GM12891 (cell line): ENCODE results near the gene IRF4.
A peak's percentile ranks its signal among the peaks of the same experiment; 100 is the strongest.

Experiments used
- DNase-seq: peaks from one replicate; pipeline ENCODE4 v3.0.0; 2011; ENCODE audit warnings: low spot score; ENCODE audit not compliant: insufficient read length
- FAIRE-seq: peaks from 2 replicates; lab custom pipeline; 2011; peaks lifted over from hg19 to GRCh38; lab: Jason Lieb, UNC
- PAX5 ChIP-seq: IDR thresholded peaks from 2 replicates; pipeline ENCODE4 v1.6.1; 2011; ENCODE audit warnings: low read length, moderate library complexity, mild to moderate bottlenecking; ENCODE audit not compliant: insufficient read depth, severe bottlenecking
- POLR2A ChIP-seq: IDR thresholded peaks from 2 replicates; pipeline ENCODE4 v1.6.1; 2011; ENCODE audit warnings: low read depth, low read length, control low read depth
- POLR2AphosphoS5 ChIP-seq: IDR thresholded peaks from 2 replicates; pipeline ENCODE4 v1.6.1; 2011; ENCODE audit warnings: low read depth, low read length, control low read depth
- POU2F2 ChIP-seq: IDR thresholded peaks from 2 replicates; pipeline ENCODE4 v1.6.1; 2011; ENCODE audit warnings: low read depth, mild to moderate bottlenecking, control low read depth, low read length, moderate library complexity
- SPI1 ChIP-seq: IDR thresholded peaks from 2 replicates; pipeline ENCODE4 v1.6.1; 2011; ENCODE audit warnings: low read depth, low read length, control low read depth
- TAF1 ChIP-seq: IDR thresholded peaks from 2 replicates; pipeline ENCODE4 v1.6.1; 2011; ENCODE audit warnings: low read depth, low read length, control low read depth

IRF4 gene

DNA sequence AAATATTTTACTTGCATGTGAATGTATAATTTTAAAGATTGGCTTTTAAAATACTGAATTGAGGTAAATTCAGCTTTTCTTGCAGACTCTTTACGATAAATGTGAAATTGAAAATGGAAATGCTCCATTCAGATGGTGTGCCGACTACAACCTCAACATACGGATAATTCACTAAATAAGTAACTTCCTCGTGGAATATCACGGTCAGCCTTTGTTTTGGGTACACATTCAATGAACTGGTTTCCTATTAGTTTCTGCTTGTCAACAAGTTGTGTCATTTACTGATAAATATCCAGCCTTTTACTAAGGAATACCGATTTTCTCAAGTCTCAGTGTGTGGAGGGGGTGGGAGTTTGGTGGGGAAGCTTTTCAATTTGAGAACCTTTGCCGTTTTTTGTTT, 2.4 kb upstream of the IRF4 start:
- FAIRE-seq (no peak), DNase-seq (no peak)
- TF ChIP-seq POLR2A, result no peak
- no peak for TF ChIP-seq POLR2AphosphoS5

DNA sequence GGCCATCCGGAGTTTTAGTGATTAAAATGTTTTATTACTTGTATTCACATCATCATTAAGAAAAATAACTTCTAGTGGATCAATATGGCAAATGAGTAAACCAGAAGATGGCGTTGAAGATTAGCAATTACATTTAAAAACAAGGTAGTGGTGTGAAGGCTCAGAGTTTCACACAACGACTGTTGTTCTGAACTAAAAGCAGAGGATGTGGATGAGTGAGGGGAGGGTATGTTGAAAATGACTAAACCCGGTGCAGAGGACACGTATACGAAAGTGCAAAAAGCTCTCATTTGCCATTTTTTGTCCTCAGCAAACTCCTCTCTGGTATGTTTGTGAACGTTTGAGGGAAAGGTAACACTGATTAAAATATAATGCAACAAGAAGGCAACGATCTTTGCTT, 1.9 kb upstream of the IRF4 start:
- FAIRE-seq, result peak; percentile 95
- no peak for TF ChIP-seq TAF1
- TF ChIP-seq POU2F2, result 0 out of 2 replicates have a peak, but pooled peaks have one; percentile 60
- 0 out of 2 replicates have a peak, but pooled peaks have one; percentile 15 for TF ChIP-seq SPI1
- TF ChIP-seq POLR2AphosphoS5, result 0 out of 2 replicates have a peak, but pooled peaks have one; percentile 72
- peak; percentile 69; the same call in 1 of the 2 replicates for TF ChIP-seq POLR2A
- TF ChIP-seq PAX5, result no peak
- no peak for DNase-seq

DNA sequence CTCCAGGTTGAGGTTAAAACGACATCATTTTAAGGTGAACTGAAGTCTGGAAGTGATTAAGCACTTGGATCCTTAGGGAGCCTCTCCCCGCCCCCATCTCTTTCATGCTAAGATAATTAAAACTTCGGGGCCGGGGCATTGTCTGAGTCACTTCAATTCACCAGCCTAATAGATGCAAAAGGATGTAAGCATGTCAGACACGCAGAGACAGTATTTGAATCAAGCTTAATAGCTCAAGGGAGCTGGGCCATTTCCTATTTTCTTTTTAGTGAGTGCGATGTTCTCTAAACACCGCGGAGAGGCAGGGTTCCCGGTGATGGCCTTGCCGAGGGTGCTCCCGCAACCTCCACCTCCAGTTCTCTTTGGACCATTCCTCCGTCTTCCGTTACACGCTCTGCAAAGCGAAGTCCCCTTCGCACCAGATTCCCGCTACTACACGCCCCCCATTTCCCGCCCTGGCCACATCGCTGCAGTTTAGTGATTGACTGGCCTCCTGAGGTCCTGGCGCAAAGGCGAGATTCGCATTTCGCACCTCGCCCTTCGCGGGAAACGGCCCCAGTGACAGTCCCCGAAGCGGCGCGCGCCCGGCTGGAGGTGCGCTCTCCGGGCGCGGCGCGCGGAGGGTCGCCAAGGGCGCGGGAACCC, 516 bp upstream of the IRF4 start:
- no peak for FAIRE-seq
- DNase-seq, result no peak
- TF ChIP-seq PAX5, result no peak
- no peak for TF ChIP-seq TAF1
- no peak for TF ChIP-seq POLR2A
- TF ChIP-seq POLR2AphosphoS5, result no peak; the same call in 1 of the 2 replicates
- 0 out of 2 replicates have a peak, but pooled peaks have one; percentile 17 for TF ChIP-seq SPI1
- no peak for TF ChIP-seq POU2F2

DNA sequence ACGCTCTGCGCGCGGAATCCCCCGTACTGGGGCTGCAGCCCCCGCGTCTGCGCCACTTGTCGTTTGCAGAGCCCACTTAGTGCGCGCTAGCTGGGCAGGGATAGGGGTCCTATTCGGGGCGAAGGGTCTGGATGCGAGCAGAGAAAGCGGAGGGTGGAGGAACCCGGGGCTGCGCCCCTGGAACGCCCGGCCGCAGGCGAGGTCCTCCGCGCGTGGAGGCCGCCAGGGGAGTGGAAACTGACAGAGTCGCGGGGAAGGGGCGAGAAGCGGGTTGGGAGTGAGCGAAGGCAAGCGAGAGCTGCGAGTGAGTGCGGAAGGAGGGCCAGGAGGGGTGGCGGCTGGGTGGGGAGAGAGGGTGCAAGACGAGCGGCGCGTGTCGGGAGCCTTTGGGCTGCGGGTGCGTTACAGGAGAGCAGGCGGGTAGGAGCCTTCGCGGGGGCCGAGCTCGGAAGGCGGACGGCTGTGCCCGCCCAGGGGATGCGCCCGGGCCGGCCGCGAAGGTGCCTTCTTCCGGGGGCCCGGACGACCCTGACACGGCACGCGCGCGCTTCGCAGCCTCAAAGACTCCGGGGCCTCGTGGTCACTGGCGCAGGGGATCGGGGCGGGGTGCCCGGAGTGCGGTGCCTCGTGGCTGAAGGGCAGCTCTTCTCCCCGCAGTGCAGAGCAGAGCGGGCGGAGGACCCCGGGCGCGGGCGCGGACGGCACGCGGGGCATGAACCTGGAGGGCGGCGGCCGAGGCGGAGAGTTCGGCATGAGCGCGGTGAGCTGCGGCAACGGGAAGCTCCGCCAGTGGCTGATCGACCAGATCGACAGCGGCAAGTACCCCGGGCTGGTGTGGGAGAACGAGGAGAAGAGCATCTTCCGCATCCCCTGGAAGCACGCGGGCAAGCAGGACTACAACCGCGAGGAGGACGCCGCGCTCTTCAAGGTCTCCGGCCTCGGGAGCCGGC, 1.2 kb downstream of the IRF4 start:
- TF ChIP-seq POU2F2 (no peak), POLR2AphosphoS5 (peak; percentile 50; the same call in 1 of the 2 replicates), SPI1 (no peak), TAF1 (no peak), PAX5 (no peak), POLR2A (peak; percentile 62; the same call in 1 of the 2 replicates)
- FAIRE-seq, result peak; percentile 79
- DNase-seq, result no peak

DNA sequence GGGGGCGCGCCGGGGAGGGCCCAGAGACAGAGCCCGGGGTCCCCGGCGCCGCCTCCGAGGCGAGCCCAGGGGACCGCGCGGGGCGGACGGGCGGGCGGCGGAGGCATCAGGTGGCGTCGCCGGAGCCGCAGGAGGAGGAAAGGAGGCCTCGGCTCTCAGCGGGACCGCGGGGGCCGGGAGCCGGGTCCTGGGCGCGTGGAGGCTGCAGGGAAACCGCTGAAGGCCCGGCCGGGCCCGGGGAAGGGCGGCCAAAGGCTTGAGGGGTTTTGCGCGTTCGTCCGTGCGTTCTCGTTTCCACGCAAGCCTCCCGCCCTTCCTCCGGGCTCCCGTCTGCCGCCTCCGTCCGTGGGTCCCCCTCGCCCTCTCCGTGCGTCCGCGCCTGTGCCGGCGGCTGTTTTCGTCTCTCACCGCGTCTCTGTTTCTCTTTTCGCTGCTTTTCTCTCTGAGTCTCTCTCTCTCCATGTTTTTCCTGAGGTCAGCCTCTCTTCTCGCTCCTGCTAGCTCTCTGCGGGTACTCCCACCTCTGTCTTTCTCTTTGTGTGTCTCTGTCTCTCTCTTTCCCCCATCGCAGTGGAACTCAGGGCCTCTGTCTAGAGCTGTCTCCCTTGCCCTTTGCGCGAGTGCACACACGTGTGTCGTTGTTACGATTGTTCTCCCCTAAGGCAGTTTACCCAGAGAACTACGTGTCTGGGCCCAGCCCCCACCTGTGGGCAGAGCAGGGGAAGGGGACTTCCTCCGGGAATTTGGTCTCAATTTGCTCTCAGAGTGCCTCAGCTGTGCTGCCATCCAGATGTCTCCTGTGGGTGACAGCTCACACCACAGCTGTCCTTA, 2.1 kb downstream of the IRF4 start:
- DNase-seq, result no peak
- TF ChIP-seq SPI1 (no peak), POLR2AphosphoS5 (peak; percentile 80), PAX5 (no peak), TAF1 (0 out of 2 replicates have a peak, but pooled peaks have one; percentile 4), POLR2A (peak; percentile 58; the same call in 1 of the 2 replicates)
- peak; percentile 28 for FAIRE-seq

DNA sequence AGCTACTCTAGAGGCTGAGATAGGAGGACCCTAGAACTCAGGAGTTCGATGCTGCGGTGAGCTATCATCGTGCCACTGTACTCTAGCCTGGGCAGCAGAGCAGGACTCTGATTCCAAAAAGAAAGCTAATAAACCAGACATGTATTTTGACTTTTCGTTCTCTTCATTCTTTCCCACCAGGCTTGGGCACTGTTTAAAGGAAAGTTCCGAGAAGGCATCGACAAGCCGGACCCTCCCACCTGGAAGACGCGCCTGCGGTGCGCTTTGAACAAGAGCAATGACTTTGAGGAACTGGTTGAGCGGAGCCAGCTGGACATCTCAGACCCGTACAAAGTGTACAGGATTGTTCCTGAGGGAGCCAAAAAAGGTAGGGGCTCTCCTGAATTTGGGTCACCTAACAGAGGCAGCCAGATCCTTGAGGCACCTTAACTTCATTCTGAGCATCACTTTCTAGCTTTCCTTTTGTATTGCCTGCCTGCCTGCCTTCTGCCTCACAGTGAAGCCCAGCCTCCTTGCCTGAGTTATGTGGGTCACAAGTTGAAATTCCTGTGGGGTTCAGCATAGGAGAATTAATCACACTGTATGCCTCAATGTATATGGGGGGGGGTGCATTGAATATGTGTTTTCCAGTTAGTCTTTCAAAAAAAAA, 3.2 kb downstream of the IRF4 start:
- FAIRE-seq (no peak), DNase-seq (no peak)
- peak; percentile 45; the same call in 1 of the 2 replicates for TF ChIP-seq POLR2AphosphoS5
- no peak for TF ChIP-seq PAX5
- TF ChIP-seq POLR2A, result peak; percentile 65; the same call in 1 of the 2 replicates
- no peak for TF ChIP-seq POU2F2
- TF ChIP-seq TAF1, result no peak
- 0 out of 2 replicates have a peak, but pooled peaks have one; percentile 9 for TF ChIP-seq SPI1

DNA sequence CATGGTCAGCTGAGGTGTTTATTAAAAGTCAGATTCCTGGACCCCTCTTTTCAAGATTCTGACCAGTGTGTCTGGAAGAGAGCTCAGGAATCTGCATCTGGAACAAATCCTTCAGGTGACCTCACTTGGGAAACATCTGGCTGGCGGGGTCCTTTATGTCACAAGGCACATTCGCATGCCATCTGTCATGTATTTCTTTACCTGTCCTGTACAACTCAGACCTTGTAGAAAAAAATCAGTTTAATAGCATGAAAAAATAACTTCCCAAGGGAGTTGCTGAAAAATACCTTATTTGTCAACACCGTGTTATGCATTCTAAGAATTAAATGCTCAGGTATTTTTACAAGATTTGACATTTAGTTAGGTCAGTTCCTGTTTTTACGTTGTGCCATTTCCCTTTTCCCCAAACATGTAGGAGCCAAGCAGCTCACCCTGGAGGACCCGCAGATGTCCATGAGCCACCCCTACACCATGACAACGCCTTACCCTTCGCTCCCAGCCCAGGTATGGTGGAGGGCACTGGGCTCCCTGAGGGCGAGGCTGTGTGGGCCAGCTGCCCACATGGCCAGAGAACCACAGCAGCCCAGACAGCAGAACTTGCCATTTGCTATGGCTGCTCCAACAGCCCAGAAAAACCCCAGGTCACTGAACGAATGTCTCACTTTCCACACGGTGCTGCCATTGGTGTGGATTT, 4.0 kb downstream of the IRF4 start:
- DNase-seq (no peak), FAIRE-seq (peak; percentile 43)
- TF ChIP-seq TAF1 (no peak; the same call in 1 of the 2 replicates), POU2F2 (no peak), SPI1 (peak; percentile 74), POLR2AphosphoS5 (peak; percentile 93), PAX5 (no peak), POLR2A (peak; percentile 64; the same call in 1 of the 2 replicates)

DNA sequence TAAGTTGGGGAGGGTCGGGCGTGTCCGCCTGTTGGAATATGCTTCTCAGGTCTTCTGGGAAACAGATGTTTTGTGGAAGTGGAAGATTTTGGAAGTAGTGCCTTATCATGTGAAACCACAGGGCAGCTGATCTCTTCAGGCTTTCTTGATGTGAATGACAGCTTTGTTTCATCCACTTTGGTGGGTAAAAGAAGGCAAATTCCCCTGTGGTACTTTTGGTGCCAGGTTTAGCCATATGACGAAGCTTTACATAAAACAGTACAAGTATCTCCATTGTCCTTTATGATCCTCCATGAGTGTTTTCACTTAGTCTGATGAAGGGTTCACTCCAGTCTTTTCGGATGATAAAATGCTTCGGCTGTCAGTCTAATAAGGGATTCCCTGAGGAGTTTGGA, 4.6 kb downstream of the IRF4 start:
- TF ChIP-seq SPI1 (no peak), POLR2AphosphoS5 (peak; percentile 44; the same call in 1 of the 2 replicates), POLR2A (0 out of 2 replicates have a peak, but pooled peaks have one; percentile 39)
- no peak for FAIRE-seq
- DNase-seq, result no peak

DNA sequence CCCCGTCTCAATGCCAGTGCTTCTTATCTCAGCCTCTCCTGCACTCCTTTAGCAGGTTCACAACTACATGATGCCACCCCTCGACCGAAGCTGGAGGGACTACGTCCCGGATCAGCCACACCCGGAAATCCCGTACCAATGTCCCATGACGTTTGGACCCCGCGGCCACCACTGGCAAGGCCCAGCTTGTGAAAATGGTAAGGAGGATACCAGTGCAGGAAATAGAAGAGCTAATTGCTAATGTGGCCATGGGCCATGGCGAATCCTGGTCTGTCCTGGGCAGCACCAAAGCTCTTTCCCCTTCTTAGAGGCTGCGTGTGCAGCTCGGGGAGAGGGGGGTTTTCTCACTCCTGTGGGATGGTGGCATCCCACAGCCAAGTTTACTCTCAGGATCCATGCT, 5.5 kb downstream of the IRF4 start:
- FAIRE-seq (no peak), DNase-seq (no peak)
- no peak for TF ChIP-seq TAF1
- peak; percentile 11; the same call in 1 of the 2 replicates for TF ChIP-seq POLR2A
- no peak for TF ChIP-seq SPI1
- TF ChIP-seq POLR2AphosphoS5, result 0 out of 2 replicates have a peak, but pooled peaks have one; percentile 33
- TF ChIP-seq PAX5, result no peak
